GM21381 (cell line): Measurements from ENCODE around the gene RNF208.
A peak's percentile ranks its signal among the peaks of the same experiment; 100 is the strongest.
"Not testable (repeated sequence)": the region's sequence is repeated elsewhere in the genome, so short reads cannot be mapped to it uniquely, and the experiment has no call there.

Experiments used
- ATAC-seq: cut with Tn5 transposase; IDR thresholded peaks from one replicate; pipeline ENCODE4 v1.9.1; 2021; ENCODE audit warnings: mild to moderate bottlenecking, moderate library complexity; ENCODE audit not compliant: unreplicated experiment

RNF208 gene

DNA sequence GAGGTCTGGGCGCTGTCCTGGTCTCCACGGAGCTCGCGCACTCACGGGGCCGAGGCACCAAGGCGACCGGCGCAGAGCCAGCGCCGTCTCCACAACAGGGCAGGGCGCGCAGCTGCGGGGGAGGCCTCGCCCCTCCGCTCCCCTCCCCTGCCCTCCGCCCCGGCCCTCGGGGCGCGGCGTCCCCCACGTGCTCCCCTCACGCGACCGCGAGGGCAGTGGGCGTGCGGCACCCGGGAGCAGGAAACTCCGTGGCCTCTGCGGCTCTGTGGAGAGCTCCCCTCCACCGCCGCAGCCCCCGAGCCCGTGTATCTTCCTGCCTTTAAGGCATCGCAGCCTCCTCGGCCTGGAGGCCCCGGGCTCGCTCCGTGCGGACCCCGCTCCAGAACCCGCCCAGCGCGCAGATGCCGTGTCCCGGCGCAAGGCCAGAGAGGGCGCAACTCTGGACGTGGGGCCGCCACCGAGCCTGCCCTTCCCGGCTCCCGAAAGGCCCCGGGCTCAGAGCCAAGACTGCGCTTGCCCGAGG lies 18.3 kb upstream of the RNF208 start:
- peak; percentile 19 for ATAC-seq

DNA sequence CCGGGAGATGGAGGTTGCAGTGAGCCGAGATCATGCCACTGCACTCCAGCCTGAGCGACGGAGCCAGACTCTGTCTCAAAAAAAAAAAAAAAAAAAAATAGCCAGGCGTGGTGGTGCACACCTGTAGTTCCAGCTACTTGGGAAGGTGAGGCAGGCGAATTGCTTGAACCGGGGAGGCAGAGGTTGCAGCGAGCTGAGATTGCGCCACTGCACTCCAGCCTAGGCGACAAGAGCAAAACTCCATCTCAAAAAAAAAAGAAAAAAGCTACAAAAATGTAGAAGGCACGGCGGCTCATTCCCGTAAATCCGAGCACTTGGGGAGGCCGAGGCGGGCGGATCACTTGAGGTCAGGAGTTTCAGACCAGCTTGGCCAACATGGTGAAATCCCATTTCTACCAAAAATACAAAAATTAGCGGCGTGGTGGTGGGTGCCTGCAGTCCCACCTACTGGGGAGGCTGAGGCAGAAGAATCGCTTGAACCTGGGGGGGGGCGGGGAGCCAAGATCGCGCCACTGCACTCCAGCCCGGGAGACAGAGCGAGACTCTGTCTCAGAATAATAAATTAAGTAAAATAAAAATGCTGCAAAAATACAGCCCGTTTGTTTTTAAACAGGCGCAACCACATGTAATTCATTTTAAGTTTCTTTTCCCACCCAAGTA lies 17.6 kb upstream of the RNF208 start:
- ATAC-seq: not testable (repeated sequence)

DNA sequence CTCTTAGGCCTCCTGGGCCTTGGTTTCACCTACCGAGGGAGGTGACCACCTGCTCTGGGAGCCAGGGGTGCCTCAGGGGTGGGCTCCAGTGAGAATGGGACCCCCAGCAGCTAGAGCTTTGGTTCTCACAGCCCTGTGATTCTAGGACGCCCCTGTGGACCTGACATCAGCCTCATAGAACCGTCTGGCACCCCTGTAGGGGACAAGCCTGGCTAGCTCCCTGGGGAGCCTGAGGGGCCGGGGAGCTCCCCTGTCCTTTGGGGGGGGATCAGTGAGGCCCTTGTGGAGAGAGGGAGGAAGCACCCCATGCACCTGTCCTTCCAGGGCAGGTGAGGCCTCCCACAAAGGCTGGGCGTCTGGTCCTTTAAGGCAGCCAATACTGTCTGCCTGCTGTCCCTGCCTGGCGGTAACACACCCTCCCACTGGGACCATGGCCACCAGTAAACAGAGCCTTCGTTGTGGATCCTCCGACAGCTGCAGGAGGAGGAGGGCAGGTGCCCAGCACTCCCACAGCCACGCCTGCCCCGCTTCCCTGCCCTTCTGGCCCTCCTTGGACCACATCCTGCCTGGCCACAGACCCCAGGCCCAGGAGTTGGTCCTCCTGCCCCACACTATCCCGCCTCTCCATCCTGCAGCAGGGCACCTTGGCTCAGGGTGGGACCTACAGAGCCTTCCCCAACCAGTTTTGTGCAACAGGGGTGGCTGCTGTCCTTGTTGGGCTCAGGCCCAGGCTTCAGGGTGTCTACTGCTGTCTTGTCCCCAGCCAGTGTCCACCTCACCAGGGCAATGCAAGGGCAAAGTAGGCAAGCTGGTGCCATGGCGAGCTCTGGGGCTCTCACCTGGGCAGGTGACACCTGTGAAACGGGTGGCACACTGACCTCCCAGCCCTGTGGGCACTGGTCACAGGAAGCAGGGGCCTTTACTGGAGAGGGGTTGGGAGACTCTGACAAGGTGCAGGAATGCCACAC lies 16.0 kb upstream of the RNF208 start:
- no peak for ATAC-seq

DNA sequence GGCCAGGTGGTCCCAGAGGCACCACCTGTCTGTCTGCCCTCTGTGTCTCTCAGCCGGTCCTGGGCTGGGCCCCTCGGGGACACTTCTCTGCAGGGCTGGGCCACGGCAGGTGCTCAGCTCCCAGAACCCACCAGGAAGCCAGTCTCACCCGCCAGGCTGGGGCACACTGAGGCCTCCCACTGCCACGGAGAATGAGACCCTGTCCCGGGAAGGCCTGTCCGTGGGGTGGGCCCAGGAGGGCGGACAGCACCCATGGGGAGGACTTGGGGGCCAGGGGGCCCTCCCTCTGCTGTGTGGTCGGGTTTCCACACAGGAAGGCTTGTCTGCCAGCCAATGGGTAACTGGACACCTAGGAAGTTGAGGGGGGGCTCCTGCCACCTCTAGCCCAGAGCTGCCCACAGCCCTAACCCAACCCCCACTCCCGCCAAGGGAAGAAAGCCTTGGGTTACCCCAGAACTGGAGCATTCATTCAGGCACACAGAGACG lies 14.9 kb upstream of the RNF208 start:
- ATAC-seq: no peak

DNA sequence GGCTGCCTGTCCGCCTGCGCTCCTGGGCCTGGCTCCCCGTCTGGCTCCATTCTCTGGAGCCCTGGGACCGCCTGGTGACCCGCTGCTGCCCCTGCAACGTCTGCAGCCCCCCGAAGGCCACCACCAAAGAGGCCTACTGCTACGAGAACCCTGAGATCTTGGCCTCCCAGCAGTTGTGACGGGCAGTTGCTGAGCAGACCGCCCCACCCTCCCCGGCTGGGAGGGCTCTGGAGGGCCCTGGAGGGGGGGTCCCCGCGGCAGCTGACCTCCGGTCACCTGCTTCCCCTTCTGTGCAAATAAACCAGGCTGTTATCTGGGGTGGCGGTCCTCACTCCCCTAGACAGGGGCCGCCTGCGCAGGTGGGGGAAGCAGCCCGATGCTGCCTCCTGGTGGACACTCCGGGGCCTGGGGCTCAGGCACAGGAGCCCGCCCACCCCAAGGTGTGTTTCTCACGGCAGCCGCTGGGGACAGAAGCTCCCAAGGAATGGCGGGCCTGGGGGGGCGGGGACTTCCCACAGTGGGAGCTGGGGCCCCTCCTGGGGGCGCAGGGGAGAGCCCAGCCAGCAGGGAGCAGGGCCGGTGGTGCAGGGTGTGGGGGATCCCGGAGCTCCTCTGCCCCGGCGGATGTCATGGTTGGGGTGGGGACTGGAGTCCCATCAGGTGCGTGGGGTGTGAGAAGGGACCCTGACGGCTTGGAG lies 14.3 kb upstream of the RNF208 start:
- ATAC-seq: no peak

DNA sequence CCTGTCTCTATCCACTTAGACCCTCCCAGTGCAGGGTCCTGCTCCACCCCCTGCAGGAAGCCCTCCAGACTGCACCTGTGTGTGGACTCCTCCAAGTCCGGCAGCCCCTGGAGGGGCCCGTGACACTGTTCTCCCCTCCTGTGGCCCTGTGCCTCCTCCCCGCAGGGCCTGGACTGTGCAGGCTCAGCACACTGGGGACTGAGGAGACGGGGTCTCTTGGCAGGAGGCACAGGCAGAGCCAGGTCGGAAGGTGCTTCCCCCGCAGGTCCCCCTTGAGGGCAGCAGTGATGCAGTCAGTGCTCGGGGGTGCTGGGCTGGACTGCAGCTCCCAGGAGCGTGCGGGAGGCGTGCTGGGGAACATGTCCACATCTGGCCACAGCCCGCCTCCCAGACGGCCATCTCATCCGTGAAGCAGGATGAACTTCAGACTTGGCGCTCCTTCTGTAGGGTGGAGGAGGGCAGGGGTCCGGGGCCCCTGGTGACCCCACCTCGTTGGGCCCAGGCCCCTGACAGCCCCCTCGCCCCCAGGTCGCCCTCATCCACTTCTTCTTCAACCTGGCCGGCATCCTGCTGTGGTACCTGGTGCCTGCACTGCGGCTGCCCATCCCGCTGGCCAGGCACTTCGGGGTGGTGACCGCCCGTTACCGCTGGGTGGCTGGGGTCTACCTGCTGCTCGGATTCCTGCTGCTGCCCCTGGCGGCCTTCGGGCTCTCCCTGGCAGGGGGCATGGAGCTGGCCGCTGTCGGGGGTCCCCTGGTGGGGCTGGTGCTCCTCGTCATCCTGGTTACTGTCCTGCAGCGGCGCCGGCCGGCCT lies 13.6 kb upstream of the RNF208 start:
- ATAC-seq: no peak

DNA sequence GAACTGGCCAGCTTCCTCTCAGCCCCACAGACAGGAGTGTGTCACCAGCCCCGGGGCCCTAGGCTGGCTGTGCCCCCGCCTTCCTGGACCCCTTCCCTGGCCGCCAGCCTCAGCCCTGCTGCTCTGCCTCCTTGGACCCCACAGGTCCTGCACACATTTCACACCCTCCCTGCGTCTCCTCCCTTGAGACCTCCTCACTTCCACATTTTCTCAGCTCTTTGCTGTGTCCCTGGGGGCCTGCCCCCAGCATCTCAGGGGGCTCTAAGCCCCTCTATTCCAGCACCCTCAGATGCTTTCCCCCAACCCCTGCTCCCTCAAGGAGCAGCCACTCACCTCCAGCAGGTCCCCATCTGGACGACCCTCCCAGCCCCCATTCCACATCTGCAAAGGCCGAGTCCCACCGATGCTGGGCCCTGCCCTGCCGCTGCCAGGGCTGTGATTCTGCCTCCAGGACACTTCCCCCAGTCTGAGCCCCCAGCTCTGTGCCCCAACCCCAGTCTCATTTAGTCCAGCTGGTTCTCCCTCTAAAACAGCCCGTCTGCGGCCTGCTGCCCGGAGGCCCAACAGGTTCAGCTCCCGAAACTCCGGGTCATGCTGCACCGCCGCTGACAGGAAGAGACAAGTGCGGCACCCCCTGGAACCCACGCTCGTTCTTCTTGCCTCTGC lies 12.9 kb upstream of the RNF208 start:
- ATAC-seq: no peak

DNA sequence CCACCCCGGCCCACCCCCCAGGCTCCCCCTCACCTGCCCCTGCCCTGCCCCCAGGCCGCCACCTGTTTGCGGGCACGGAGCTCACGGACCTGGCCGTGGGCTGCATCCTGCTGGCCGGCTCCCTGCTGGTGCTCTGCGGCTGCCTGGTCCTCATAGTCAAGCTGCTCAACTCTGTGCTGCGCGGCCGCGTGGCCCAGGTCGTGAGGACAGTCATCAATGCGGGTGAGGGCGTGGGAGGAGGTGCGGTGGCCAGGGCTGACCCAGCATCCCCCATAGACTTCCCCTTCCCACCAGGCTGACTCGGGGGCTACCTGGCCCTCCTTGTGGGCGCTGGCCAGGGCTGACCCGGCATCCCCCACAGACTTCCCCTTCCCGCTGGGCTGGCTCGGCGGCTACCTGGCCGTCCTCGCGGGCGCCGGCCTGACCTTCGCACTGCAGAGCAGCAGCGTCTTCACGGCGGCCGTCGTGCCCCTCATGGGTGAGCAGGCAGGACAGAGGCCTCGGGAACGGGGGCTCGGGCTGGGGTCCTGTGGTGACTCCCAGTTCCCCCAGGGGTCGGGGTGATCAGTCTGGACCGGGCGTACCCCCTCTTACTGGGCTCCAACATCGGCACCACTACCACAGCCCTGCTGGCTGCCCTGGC lies 12.1 kb upstream of the RNF208 start:
- ATAC-seq: no peak

DNA sequence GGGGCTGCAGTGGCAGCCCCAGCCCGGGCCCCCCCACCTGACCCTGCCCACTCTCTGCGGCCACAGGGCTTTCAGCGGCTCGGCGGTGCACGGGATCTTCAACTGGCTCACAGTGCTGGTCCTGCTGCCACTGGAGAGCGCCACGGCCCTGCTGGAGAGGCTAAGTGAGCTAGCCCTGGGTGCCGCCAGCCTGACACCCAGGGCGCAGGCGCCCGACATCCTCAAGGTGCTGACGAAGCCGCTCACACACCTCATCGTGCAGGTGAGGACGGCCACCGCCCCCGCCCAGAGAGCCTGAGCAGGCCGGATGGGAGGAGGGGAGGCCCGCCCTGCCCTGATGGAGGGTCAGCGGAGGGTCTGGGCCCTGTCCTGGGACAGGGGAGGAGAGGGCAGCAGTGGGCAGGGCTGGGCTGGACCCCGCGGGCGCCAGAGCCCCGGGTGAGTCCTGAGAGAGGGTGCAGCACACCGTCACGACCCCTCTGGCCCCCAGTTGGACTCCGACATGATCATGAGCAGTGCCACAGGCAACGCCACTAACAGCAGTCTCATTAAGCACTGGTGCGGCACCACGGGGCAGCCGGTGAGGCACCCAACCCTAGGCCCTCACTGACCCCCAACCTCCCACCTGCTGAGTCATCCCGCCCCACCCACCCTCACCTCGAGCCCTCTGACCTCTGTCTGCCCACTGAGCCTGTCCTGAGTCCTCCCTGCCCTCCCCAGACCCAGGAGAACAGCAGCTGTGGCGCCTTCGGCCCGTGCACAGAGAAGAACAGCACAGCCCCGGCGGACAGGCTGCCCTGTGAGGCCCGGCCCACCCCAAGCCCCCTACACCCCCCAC lies 11.3 kb upstream of the RNF208 start:
- ATAC-seq: no peak

DNA sequence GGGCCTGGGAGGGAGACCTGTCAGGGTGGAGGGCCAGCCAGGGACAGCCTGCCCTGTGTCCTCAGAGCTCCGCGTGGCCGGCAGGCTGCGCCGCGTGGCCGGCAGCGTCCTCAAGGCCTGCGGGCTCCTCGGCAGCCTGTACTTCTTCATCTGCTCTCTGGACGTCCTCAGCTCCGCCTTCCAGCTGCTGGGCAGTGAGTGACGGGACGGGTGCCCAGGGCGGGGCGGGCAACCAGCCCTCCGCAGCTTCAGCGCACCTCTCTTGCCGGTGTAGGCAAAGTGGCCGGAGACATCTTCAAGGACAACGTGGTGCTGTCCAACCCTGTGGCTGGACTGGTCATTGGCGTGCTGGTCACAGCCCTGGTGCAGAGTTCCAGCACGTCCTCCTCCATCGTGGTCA lies 10.5 kb upstream of the RNF208 start:
- no peak for ATAC-seq

DNA sequence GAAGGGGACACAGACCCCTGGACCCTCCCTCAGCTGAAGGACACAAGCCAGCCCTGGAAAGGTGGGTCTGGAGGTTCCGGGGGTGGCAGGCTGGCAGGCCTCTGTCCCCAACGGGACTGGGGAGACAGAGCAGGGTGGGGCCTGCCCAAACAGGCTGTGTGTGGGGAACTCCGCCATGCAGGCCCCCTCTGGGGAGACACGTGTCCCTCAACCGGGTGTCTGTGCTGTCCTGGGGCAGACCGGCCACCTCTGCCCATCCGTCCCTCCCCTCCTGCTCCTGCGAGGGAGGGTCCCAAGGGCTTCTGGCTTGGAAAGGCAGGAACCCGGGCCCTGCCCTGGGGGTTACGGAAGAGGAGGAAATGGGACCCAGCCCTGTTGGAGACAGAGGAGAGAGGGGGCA lies 10.1 kb upstream of the RNF208 start:
- no peak for ATAC-seq

DNA sequence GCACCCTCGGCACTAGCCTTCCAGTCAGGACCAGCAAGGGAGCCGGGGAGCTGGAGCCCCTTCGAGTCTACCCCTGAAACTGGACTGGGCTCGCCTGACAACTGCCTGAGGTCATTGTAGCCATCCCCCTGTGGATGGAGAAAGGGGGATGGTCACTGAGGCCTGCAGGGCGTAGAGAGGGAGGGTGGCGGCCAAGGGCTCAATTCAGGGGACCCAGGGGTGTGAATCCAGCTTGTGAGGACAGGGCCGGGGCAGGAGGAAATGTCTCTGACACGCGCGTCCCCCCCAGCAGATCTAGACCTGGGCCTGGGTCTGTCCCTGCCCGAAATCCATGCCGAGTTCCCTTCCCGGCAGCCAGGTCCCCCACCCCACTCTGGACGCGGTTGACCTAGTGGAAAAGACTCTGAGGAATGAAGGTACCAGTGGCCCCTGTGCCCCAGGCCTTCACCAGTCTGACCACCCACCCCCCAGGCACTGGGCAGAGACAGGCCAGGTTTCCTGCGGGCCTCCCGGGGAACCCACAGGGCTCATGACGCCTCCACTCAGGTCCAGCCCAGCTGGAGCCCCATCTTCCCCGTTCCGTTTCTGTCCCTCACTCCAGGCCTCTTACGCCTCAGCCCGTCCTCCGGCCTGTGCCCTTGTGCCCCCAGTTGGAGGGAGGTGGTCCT lies 9.5 kb upstream of the RNF208 start:
- ATAC-seq: no peak

DNA sequence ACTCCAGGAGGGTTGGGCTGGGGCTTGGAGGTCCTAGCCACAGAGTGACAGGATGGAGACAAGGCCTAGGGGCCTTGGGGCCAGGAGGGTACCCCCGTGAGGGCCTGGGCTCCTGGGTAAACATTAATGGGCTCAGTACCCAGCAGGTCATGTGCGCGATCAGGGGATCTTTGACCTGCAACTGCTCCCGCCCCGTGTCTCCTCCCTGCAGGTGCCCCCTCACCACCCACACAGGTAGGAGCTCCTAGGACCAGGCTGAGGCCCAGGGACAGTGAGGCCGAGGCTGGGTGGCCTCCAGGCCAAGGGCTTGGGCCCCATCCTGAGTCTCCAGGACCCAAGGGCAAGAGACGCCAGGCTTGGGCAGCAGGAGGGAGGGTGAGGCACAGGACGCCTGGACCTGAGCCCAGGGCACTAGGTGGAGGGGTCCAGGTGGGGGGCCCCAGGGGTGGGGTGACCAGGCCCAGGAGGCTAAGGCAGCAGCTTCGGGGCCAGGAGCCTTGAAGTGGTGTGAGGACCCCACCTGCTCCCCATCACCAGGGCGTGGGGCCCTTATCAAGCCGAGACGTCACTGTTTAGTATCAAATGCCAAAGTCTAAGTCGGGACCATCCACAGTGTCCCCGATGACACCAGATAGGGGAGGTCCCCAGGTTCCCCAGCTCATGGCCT lies 8.8 kb upstream of the RNF208 start, which contains the start of gene SLC34A3:
Gene SLC34A3, plus strand, starts transcription at position 197 of the 667 bp plus-strand sequence. CDS start 802 bp downstream, outside the sequence.
- no peak for ATAC-seq

DNA sequence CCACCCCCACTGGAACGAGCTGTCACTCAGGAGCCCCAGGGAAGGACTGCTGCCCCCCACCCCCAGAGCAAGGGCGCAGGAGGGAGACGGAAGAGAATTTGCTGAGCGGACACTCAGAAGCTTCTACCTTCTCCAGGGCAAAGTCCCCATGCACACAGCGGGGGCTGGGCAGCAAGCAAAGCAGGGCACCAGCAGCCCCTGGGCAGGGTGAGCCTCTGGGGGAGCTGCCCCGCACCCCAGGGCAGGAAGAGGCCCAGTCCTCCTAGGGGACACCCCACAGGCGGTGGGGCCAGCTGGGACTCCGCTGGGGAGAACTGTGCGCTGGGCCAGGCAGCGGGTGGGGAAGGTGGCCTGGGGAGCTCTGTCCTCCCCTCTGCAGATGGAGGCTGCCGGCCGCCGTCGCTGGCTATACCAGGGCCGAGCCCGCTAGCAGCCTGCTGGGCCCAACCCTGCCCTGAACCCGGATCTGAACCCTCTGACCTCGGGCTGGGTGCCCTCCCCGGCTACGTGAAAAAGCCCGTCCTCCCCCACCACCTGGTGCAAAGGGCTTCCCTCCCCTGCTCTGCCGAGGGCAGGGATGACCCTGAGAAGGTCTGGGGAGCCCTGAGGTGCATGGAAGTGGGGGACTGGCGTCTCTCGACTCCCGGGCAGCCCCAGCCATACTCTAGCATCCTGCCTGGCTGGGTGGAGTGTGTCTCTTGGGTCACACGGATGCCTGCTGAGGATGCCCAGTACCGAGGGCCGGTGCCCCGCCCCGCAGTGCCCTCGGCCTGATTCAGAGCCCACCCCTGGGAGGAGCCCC lies 8.1 kb upstream of the RNF208 start:
- no peak for ATAC-seq

DNA sequence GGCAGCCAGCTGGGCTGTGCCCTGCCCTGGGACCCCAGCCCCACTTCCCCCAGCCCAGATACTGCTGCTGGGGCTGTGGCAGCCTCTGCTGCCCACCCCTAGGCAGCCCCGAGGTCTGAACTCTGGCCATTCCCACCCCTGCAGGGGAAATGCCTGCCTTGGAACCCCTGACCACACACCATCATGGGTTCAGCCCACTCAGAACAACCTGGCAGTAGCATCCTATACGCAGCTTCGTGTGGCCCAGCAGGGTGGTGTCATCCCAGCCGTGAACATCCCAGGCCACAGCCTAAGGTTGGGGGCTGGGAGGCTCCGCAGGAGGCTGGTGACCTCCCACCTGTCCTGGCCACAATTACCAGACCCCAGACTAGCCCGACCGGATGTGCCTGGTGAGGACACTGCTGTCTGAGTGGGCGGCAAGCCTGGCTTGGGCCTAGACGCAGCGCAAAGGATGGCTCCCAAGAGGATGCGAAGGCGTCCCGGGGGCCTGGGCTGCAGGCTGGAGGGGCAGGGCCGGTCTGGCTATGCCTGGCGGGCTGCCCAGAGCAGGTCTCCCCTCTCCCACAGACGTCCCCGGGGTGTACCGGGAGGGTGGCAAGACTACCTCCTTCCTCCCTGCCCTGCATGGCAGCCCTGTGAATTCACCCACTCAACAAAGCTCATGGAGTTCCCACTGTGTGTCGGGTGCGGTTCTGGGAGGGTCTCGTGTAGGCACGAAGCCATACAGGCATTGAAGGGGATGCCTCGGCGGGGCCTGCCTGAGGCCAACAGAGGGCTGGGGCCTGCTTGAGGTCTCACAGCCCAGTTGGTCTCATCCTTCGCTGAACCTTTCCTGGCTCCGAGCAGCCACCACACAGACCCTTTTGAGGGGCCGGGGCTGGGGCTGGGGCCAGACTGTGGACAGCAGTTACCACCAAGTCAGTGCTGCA lies 7.2 kb upstream of the RNF208 start:
- no peak for ATAC-seq
